Heart left ventricle (tissue), 16 donors: ENCODE data around the gene PSEN2. TPM values are rescaled to one million over a fixed set of nuclear protein-coding genes. Genes with fewer than 3 reads are reported as not detected.
A peak's percentile ranks its signal among the peaks of the same experiment; 100 is the strongest.

Source experiments
- ATAC-seq, 4 donors: fragments of 200-7000 bp; cut with Tn5 transposase; one replicate each; pipeline ENCODE4 v1.9.1; 2020 to 2022; ENCODE audit warnings: moderate library complexity in 4 of 4, mild to moderate bottlenecking in 3 of 4, moderate number of reproducible peaks in 1 of 4
- DNase-seq, 5 donors: peaks; one replicate each; pipeline ENCODE4 v3.0.0-alpha.2; 2020
- H3K27ac ChIP-seq, 12 donors: fragments of 200-600 bp; sonication (generic) in 4 of 12; one replicate each; pipeline versions ENCODE4 v1.5.0 to v1.8.0; 2016 to 2022; ENCODE audit warnings: mild to moderate bottlenecking in 2 of 12
- H3K27me3 ChIP-seq, 9 donors: fragments of 200-600 bp; sonication (generic) in 2 of 9; one replicate each; pipeline versions ENCODE4 v1.5.1 to v1.8.0; 2016 to 2022; ENCODE audit warnings: mild to moderate bottlenecking in 3 of 9
- H3K36me3 ChIP-seq, 9 donors: fragments of 200-600 bp; sonication (generic) in 2 of 9; one replicate each; pipeline versions ENCODE4 v1.5.0 to v1.8.0; 2018 to 2022; ENCODE audit warnings: mild to moderate bottlenecking in 2 of 9
- H3K4me1 ChIP-seq, 12 donors: fragments of 200-600 bp; sonication (generic) in 4 of 12; one replicate each; pipeline versions ENCODE4 v1.5.0 to v1.8.0; 2016 to 2022; ENCODE audit warnings: mild to moderate bottlenecking in 3 of 12
- H3K4me3 ChIP-seq, 12 donors: fragments of 200-600 bp; sonication (generic) in 4 of 12; one replicate each; pipeline versions ENCODE4 v1.5.0 to v1.8.0; 2017 to 2022; ENCODE audit warnings: mild to moderate bottlenecking in 9 of 12, moderate library complexity in 4 of 12
- H3K9me3 ChIP-seq, 12 donors: fragments of 200-600 bp; sonication (generic) in 4 of 12; one replicate each; pipeline versions ENCODE4 v1.5.0 to v1.8.0; 2016 to 2022; ENCODE audit warnings: mild to moderate bottlenecking in 1 of 12
- POLR2A ChIP-seq, 2 donors: fragments of 450-650 bp; IDR thresholded peaks; one replicate each; pipeline ENCODE4 v1.6.1; 2017; ENCODE audit warnings: antibody characterized with exemption in 2 of 2, mild to moderate bottlenecking in 2 of 2, moderate library complexity in 2 of 2
- WGBS, 4 donors: extraction: QIAGEN DNeasy Blood & Tissue Kit in 2 of 4; methylation state at CpG; one replicate each; pipeline versions ENCODE4 v1.1.5 to v1.1.7; 2013 to 2018; 5-methylcytosine and 5-hydroxymethylcytosine counted together
- intact Hi-C, 10 donors: fragments of 100-400 bp; cut with DNase I; formaldehyde crosslinking; loops; one replicate each; pipeline versions ENCODE4 v1.11.1 to v1.14.2; 2022
- polyA plus RNA-seq, 2 donors: library from polyadenylated mRNA; stranded (reverse); fragments of 200-250 nt; gene quantifications; one replicate each; pipeline ENCODE4 v1.2.3, GENCODE V29; 2013
- total RNA-seq, 9 donors: library from RNA; depleted of rRNA in 2 of 9; stranded (reverse); fragments of >200 nt in 2 of 9; fragmentation: NEBNext Ultra II Directional in 3 of 9; extraction: Animal tissue kit (Norgen Biotek cat#: 25700) in 3 of 9; gene quantifications; one replicate each; pipeline versions ENCODE4 v1.1.0 to v1.2.4, GENCODE V29; 2016 to 2023
- TF ChIP-seq, protein P1 (sequence below), 12 donors: fragments of 200-600 bp; sonication (generic) in 4 of 12; IDR thresholded peaks; one replicate each; pipeline versions ENCODE4 v1.5.0 to v1.8.0; 2018 to 2022; ENCODE audit warnings: antibody characterized with exemption in 12 of 12, mild to moderate bottlenecking in 5 of 12
- donor health status: ischemic (EF 13 %, LVEDD 7.1; RV severe dilation, severe dysfunction).
- donor health status: healthy with polysubstance abuse.
- donor health status: DM: no; HTN: yes; CAD: no.
- donor health status: DM: no; HTN: no; CAD: no.
- donor health status: ischemic (EF 25% LVEDD 6.9; RV normal size, moderate dysfunction).
- donor health status: ischemic (EF 25% LVEDD 5.7; RV mildly dilated, moderate dysfunction).
- donor health status: healthy.
- donor health status: DM: yes; HTN: yes; CAD: no.
- donor health status: ischemic (EF 35%, LVEDD 5.7; RV mildly dilated, moderate dysfunction).
- donor health status: nonischemic (EF 11% LVEDD 7.7; RV severe dilation, severe dysfunction).
- donor health status: DM: yes; HTN: yes; CAD: no.
- donor health status: PGD.
- donor health status: ischemic (EF 29% LVEDD 5.4; RV normal size, mild dysfunction).
- donor health status: nonischemic (EF 23%, LVEDD 6.1; RV moderate dilation, normal function).

PSEN2 gene
- total and polyA plus RNA-seq, 11 donors, result 12.3 to 30.9 (median 19.5) TPM

DNA sequence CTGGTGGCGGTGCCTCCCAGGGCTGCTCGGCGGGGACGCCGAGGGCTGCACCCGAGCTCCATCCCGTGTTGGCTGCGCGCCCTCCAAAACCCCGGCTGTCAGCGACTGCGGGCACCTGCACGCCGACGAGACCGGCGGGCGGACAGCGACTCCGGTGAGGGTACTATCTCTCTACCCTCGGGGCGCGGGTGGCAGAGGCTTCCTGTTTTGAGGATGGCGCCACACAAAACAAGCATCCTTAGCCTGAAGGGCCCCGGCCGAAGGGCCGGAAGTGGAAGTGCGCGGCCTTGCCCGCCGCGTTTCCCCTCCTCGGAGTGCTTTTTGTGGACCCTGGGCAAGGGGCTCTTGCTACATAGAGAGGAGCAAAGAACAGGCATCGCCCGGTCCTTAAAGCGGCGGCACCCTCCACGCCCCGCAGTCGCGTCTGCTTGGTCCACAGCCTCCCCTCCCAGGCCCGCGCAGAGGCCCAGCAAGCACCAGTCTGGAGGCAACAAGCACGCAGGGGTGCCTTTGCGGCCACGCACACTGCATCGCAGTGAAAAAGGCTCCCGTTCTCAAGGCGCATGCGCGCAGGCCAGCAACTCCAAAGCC is 69.1 kb downstream of the PSEN2 start:
- peaks cover 3 to 55% (median 42%) of the 10 kb centered on the region in 12 donors for H3K4me1 ChIP-seq

DNA sequence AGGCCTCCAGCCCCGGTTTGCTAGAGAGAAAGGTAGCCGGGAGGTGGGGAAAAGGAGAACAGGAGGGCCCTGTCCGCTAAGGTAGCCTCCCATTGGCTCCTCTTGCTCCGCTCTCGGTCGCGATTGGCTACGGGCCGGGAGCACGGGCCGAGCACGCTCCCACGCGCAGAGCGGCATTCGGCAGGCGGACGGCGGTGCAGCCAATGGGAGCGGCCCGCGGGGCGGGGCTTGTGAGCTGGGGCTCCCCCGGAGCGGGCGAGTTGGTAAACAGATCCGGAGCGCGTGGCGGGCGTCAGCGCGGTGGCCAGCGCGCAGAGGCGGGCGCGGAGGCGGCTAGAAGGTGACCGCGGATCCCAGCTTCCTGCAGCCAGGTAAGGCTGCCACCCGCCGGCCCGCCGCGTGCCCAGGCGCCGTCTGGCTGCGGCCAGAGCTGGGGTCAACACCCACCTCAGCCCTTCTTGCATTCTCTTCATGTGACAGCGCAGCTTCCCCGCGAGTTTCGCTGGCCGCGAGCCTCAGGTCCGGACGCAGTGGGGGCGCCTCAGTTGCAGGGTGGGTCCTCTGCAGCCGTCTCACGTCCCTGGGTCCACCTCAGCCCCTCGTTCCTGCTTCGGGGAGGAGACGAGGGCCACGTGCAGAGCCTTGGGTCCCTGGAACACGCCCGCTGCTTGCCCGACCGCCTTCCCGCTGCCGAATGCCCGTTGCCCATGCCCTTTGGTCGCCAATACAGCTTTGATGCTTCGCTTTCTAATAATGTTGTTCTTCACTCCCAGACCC is 69.8 kb downstream of the PSEN2 start, which contains the start of gene COQ8A:
TSS of gene COQ8A (plus strand) at position 266 of the 777 bp plus-strand sequence. CDS start 21,092 bp downstream, outside the sequence.
- ATAC-seq, result peak; percentile 96 to 98 (median 98)
- Histone ChIP-seq H3K27me3 (no peaks in the 10 kb centered on the region), H3K9me3 (peaks cover 0 to 6% (median 4%) of the 10 kb centered on the region in 12 donors), H3K36me3 (no peaks in the 10 kb centered on the region), H3K4me3 (peak within 1 kb of the TSS; percentile 73 to 98 (median 86)), H3K4me1 (peaks cover 3 to 62% (median 47%) of the 10 kb centered on the region in 12 donors), H3K27ac (peak within 1 kb of the TSS; percentile 92 to 99 (median 98))
- peak; percentile 6 to 87 for TF ChIP-seq POLR2A (IDR thresholded peaks at IDR 0.05)
- TF ChIP-seq, protein P1, sequence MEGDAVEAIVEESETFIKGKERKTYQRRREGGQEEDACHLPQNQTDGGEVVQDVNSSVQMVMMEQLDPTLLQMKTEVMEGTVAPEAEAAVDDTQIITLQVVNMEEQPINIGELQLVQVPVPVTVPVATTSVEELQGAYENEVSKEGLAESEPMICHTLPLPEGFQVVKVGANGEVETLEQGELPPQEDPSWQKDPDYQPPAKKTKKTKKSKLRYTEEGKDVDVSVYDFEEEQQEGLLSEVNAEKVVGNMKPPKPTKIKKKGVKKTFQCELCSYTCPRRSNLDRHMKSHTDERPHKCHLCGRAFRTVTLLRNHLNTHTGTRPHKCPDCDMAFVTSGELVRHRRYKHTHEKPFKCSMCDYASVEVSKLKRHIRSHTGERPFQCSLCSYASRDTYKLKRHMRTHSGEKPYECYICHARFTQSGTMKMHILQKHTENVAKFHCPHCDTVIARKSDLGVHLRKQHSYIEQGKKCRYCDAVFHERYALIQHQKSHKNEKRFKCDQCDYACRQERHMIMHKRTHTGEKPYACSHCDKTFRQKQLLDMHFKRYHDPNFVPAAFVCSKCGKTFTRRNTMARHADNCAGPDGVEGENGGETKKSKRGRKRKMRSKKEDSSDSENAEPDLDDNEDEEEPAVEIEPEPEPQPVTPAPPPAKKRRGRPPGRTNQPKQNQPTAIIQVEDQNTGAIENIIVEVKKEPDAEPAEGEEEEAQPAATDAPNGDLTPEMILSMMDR (IDR thresholded peaks at IDR 0.05), result no peak
- peak; percentile 99 to 100 (median 100) for DNase-seq
- 0 to 1% (median 0%) methylated on average over 11 to 73 of the region's 73 CpGs for WGBS, 4 donors
- intact Hi-C loops, result loop anchor here in 5 of 10 donors (1.0 to 5.0 kb wide), 4 partner anchors 20 to 47 kb away; no protein-coding TSS in a partner anchor

More for the DNA sequence above, 69.1 kb downstream of the PSEN2 start:
- H3K9me3 ChIP-seq, result peaks cover 0 to 12% (median 10%) of the 10 kb centered on the region in 12 donors
- 0 to 1% (median 0%) methylated on average over 43 to 51 of the region's 51 CpGs for WGBS, 4 donors
- TF ChIP-seq, protein P1 (IDR thresholded peaks at IDR 0.05), result no peak
- peak; percentile 54 to 89 for TF ChIP-seq POLR2A (IDR thresholded peaks at IDR 0.05)
- H3K4me3 ChIP-seq, result peak overlapping the region; percentile 41 to 98 (median 82)
- DNase-seq, result peak; percentile 69 to 88 (median 75)
- no peaks in the 10 kb centered on the region for H3K27me3 ChIP-seq
- intact Hi-C loops, result loop anchor here in 5 of 10 donors (1.0 to 5.0 kb wide), 6 partner anchors 19 to 68 kb away; no protein-coding TSS in a partner anchor
- peak; percentile 25 to 50 (median 42) for ATAC-seq
- H3K27ac ChIP-seq, result peak overlapping the region; percentile 92 to 99 (median 98)
- H3K36me3 ChIP-seq, result no peaks in the 10 kb centered on the region

DNA sequence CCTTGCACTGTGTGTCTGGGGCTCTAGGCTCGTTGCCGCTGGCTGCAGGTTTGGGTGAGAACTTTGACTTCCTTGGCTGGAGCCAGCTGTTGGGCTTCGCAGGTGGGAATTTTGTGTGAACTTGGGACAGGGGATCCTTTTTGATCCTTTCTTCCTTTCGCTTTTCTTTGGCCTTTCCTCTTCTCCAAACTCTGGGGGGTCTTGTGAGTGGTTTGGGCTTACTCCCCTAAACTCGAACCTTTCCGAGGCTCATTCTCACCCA is 70.3 kb downstream of the PSEN2 start:
- Histone ChIP-seq H3K9me3 (peaks cover 0 to under 1% (median 0%) of the 10 kb centered on the region in 12 donors), H3K27ac (peak overlapping the region; percentile 27 to 99 (median 96)), H3K36me3 (no peaks in the 10 kb centered on the region), H3K4me1 (peaks cover 3 to 67% (median 53%) of the 10 kb centered on the region in 12 donors), H3K4me3 (peak overlapping the region; percentile 73 to 98 (median 86)), H3K27me3 (no peaks in the 10 kb centered on the region)
- 30 to 35% (median 32%) methylated on average over 6 of the region's 6 CpGs for WGBS, 4 donors
- ATAC-seq, result no peak
- intact Hi-C loops, result loop anchor here in 5 of 10 donors (1.0 to 5.0 kb wide), 4 partner anchors 20 to 47 kb away; no protein-coding TSS in a partner anchor
- no peak for DNase-seq
- TF ChIP-seq POLR2A (IDR thresholded peaks at IDR 0.05), result no peak
- TF ChIP-seq, protein P1 (IDR thresholded peaks at IDR 0.05), result no peak

DNA sequence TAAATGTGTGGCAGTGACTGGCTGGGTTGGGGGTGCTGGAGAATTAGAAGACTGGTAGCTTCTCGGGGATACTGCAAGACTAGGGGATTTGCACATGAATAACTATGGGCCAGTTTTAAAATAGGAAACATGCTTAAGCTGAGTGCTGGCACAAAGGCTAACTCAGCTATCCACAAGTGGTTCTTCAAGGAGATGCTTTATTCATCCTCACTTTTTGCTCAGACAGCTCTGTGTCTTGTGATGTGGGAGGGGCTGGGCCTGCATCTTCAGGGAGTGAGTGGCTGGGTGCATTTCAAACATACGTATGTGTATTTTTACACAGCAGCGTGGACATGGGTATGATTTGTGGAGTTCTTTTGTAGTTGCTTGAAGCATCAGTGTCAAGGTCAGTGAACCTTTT is 72.0 kb downstream of the PSEN2 start:
- Histone ChIP-seq H3K4me1 (peaks cover 3 to 82% (median 66%) of the 10 kb centered on the region in 12 donors), H3K27me3 (no peaks in the 10 kb centered on the region), H3K27ac (peak overlapping the region in 11 of 12 donors; percentile 73 to 99 (median 97)), H3K36me3 (no peaks in the 10 kb centered on the region), H3K9me3 (no peaks in the 10 kb centered on the region), H3K4me3 (peak overlapping the region in 10 of 12 donors; percentile 11 to 98 (median 82))
- TF ChIP-seq, protein P1 (IDR thresholded peaks at IDR 0.05), result no peak
- no peak for TF ChIP-seq POLR2A (IDR thresholded peaks at IDR 0.05)
- intact Hi-C loops, result loop anchor here in 4 of 10 donors (5.0 kb wide), 2 partner anchors 40 to 45 kb away; no protein-coding TSS in a partner anchor
- DNase-seq, result no peak
- WGBS, 4 donors, result 52 to 65% (median 54%) methylated on average over 3 of the region's 3 CpGs
- ATAC-seq, result no peak
